ENCODE data around the gene WWP2. TPM values are rescaled to one million over a fixed set of nuclear protein-coding genes. Genes with fewer than 3 reads are reported as not detected.
"Not testable (repeated sequence)": the region's sequence is repeated elsewhere in the genome, so short reads cannot be mapped to it uniquely, and the experiment has no call there.

WWP2 gene
- total RNA-seq, 1 donor from 2014 or later: 16.9 TPM

GRCh38 chr16:69779724-69780123 lies 17.6 kb downstream of the WWP2 start:
- TF ChIP-seq CTCF (conservative IDR thresholded peaks at IDR 0.05; ENCODE audit: low read depth, low read length): no peak
- no peak overlapping the region for H3K4me3 ChIP-seq (ENCODE audit: low read depth, low read length)
- DNase-seq (ENCODE audit: low read depth): no peak

GRCh38 chr16:69781118-69781517 lies 19.0 kb downstream of the WWP2 start:
- no peak overlapping the region for H3K4me3 ChIP-seq (ENCODE audit: low read depth, low read length)
- DNase-seq (ENCODE audit: low read depth): no peak
- TF ChIP-seq CTCF (conservative IDR thresholded peaks at IDR 0.05; ENCODE audit: low read depth, low read length): no peak

GRCh38 chr16:69784586-69784985 lies 22.5 kb downstream of the WWP2 start:
- no peak overlapping the region for H3K4me3 ChIP-seq (ENCODE audit: low read depth, low read length)
- DNase-seq (ENCODE audit: low read depth): no peak
- TF ChIP-seq CTCF (conservative IDR thresholded peaks at IDR 0.05; ENCODE audit: low read depth, low read length): no peak

GRCh38 chr16:69787883-69788282 lies 25.8 kb downstream of the WWP2 start:
- no peak overlapping the region for H3K4me3 ChIP-seq (ENCODE audit: low read depth, low read length)
- DNase-seq (ENCODE audit: low read depth): no peak
- no peak for TF ChIP-seq CTCF (conservative IDR thresholded peaks at IDR 0.05; ENCODE audit: low read depth, low read length)

GRCh38 chr16:69791391-69791847 lies 29.3 kb downstream of the WWP2 start:
- H3K4me3 ChIP-seq (ENCODE audit: low read depth, low read length); DNase-seq (ENCODE audit: low read depth): not testable (repeated sequence)

- no peak for TF ChIP-seq CTCF (conservative IDR thresholded peaks at IDR 0.05; ENCODE audit: low read depth, low read length)
- H3K4me3 ChIP-seq (ENCODE audit: low read depth, low read length): no peak overlapping the region
- no peak for DNase-seq (ENCODE audit: low read depth)
Observed at GRCh38 chr16:69793526-69793925, 31.4 kb downstream of the WWP2 start.

- no peak for DNase-seq (ENCODE audit: low read depth)
- TF ChIP-seq CTCF (conservative IDR thresholded peaks at IDR 0.05; ENCODE audit: low read depth, low read length): no peak
- no peak overlapping the region for H3K4me3 ChIP-seq (ENCODE audit: low read depth, low read length)
Observed at GRCh38 chr16:69794486-69794885, 32.4 kb downstream of the WWP2 start.

All from epithelial cell of proximal tubule (primary cell).